Activated CD8-positive, alpha-beta memory T cell treated with anti-CD3 and anti-CD28 coated beads, Interleukin-2, amount 50 U/mL, for 48 hours (primary cell): Measurements from ENCODE around the gene PRKN.

Experiments
- DNase-seq: peaks from one replicate; pipeline ENCODE4 v3.0.0-alpha.2; 2020

Gene PRKN

DNA sequence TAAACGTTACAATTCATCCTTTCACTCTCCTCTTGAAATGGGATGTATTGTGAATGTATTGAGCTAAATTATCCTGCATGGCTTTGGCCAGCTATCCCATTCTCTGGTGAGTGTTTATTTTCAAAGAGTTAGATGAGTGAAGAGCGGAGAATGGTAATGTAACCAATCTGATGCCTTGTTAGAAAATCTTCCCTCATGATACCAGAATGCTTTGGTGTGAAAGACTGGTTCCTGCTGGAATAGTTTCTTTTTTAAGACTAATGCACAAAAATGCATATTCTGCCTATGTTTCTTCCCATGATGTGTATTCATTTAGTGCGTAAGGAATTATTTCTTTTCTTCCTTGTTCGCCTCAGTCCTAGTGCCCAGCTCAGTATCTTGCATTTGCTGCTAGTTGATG is 506.7 kb downstream of the PRKN start:
- no peak for DNase-seq

DNA sequence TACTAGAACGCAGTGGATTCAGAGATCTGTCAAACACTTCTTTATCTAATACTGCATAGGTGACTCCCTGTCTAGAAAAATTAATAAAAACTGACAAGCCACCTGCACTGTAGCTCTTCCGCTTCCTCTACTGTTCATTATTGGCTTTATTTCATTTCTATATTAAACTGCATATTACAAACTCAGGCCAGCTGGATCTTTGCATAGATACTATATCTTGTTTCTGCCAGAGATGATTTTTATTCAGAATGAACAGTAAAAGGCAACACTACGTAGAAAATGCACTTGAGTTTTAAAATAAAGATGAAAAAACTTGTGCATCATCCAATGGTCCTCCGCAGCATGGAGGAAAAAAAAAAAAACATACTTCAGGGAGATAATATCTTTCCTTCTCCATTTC is 508.3 kb downstream of the PRKN start:
- no peak for DNase-seq

- DNase-seq, result no peak
These were observed 509.6 kb downstream of the PRKN start for GRCh38 chr6:162217811-162218493.

DNA sequence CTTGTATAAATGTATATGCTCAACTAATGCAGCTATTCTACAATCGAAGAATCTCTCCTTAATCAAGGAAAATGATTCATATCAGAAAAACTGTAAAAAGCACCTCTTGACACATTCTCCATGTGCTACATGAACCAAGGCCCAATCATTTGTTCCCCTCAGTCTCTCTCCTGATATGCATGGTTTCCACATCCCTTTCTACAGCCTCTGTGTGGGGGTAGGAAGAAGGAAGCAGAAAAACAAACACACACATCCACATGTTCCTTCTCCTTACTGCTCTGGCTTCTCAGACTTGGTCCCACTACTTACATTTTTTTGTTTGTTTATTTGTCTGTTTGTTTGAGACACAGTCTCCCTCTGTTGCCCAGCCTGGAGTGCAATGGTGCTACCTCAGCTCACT is 510.5 kb downstream of the PRKN start:
- no peak for DNase-seq

GRCh38 chr6:162211777-162212176 is 515.8 kb downstream of the PRKN start:
- DNase-seq, result no peak

DNA sequence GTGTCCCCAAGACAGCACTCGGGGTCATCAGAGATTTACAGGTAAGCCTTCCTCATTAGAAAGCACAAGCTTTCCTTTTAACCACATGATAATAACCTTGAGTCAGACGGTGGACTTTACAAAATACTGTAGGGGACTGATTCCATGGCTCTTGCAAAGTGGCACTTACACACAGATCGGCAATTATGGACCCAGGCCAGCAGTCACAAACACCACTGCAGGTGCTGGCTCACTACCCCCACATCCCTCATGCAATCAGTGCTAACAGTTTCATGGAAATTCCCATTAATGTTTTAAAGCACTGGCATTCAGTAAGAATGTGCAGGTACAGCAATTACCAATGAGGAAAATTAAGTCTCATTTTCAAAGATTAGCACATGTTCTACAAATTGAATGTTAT is 516.5 kb downstream of the PRKN start:
- DNase-seq, result no peak

DNA sequence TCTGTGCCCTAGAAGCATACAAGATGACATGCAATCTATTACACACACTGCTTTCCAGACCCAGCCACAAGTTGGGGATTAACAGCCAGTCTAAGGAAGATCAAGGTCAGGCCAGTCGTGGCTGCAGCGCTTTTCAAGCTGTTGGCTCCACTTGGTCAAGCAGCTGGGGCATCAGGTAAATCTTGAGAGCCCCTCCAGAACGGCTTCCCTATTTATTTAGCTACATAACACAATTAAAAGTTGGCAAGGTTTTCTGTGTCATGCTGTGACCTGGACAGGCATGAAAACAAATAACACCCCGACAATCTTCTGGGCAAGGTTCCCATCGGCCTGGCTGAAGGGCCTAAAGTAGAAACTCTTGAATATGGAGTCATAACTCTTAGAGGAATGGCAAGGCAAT is 524.3 kb downstream of the PRKN start:
- no peak for DNase-seq

- no peak for DNase-seq
These were observed 526.4 kb downstream of the PRKN start for GRCh38 chr6:162200945-162201690.

GRCh38 chr6:162200041-162200440 is 527.5 kb downstream of the PRKN start:
- no peak for DNase-seq

- DNase-seq, result no peak
These were observed 528.6 kb downstream of the PRKN start for GRCh38 chr6:162198925-162199324.

DNA sequence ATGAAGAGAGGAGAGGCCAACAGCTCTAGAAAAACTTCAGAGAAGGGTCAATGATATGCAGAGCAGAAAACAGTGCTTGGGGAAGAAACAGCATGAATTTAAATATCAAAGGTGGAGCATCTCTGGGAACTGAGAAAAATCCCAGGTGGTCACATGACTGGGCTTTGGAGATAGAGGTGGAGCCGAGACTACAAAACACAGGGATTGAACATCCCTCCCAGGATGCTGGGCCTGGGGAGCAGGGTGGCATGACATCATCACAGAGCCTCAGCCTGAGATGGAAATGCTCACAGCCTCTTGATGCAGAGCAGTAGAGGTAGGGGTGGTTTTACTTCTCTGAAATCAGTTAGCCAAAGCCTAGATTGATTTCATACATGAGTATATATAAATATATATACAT is 529.5 kb downstream of the PRKN start:
- no peak for DNase-seq

- no peak for DNase-seq
These were observed 532.1 kb downstream of the PRKN start for GRCh38 chr6:162195441-162195840.

GRCh38 chr6:162190981-162191380 is 536.6 kb downstream of the PRKN start:
- DNase-seq, result no peak

- no peak for DNase-seq
These were observed 540.2 kb downstream of the PRKN start for GRCh38 chr6:162187168-162187935.

- DNase-seq, result no peak
These were observed 543.1 kb downstream of the PRKN start for GRCh38 chr6:162184465-162184864.

DNA sequence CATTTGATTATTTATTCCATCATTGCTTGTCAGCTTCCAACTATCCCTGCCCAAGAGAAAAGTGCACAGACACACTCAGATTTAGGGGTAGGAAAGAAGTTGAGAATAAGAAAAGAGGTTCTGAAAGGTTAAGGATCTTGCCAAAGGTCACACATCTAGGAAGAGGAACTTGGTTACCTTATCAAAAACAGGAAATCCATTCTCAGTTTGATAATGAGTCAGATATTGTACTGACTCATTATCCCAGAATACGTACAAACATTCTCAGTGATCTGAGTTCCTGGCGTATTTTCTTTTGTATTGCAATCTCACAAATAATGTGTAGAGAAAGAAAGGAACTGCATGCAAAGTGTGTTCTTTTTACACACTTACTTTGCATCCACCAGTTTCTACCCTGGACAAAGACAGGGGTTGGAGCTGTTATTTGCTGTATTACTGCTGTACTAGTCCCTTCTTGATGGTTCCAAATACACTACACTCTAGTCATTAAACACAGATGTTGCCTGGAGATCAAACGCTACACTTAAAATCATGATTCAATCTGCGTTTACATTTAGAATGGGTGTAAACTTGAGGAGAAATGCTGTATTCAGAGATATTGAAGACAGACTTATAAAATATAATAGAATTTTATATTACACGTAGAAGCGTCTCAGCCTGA is 545.7 kb downstream of the PRKN start:
- DNase-seq, result no peak

- no peak for DNase-seq
These were observed 546.5 kb downstream of the PRKN start for GRCh38 chr6:162181111-162181510.

DNA sequence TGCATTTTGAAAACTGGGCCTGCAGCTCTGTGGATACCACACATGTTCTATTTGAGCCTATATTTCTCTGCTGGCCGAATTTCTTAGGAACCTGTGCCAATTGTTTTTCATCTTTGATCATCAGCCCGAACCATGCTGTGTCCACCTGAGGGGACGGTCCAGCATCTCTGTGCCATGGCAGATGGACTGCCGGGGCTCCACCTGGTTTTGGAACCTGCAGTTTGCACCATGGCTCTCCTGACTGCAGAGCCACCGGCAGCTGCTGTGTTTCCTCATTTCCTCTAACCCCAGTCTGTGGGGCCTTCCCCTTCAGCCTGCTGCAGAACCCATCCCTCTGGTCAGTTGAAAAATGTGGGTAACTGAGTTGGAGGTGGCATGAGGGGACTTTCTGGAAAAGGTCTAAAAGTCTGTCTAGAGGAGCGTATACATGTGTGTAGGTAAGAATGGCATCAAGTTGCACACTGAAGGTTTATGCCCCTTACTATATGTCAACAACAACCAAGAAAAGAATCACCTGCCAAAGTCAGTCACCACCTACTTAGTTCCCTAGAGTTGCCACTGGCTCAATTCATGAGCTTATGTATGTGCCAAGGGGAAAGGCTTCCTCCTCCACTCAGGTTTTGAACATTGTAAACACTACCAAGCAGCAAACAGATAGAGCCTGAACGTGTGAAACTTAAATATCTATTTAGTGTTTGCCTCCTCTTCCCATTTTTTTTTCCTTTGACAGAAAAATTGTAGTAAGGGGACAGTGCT is 548.2 kb downstream of the PRKN start:
- DNase-seq, result no peak

DNA sequence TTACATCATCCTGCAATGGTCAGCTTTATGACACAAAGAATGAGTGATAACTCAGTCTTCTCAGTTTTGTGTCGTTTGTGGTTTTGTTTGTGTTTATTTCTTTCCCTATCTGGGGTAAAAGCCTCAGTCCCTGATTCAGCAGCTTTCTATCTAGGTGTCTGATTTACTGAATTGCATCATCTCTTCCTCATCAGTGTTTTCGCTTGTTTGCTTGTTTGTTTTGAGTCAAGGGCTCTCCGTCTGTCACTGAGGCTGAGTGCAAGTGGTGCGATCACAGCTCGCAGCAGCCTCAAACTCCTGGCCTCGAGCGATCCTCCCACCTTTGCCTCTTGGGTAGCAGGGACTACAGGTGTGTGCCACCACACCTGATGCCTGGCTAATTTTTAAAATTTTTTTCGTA is 548.9 kb downstream of the PRKN start:
- DNase-seq, result no peak

DNA sequence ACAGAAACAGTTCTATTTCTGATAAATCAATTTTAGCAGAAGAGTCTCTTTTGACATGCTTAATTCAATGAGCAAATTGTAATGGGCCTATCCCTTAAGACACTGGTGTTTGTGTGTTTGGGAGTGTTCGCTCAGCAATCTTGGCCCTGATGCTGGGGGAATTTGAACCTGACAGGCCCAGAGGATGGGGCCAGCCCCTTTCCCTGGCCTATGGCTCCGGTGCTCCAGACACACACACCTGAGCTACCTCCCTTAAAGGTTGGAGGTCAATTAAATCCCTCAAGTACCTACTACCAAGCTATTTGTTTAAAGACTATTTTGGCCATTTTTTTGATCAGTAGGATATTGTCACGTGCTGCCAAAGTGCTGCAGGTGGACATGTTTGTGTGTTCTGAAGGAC is 549.3 kb downstream of the PRKN start:
- no peak for DNase-seq

DNA sequence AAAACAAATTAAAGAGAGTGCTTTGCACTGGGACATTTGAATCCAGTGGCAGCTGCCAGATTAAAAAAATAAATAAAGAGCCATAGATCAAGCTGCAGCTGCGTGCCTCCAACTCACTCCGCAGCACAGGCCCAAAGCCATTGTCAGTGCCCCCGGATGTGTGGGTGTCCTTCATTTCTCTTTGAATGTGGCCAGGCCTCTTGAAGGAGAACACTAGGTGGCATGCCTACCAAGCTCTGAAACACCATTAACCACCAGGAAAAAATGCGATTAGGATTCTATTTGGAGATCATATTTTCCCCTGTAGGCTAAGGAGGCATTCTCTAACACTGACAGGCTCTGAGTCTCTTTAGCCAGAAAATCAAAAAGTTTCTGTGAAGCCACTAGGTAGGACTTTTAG is 549.8 kb downstream of the PRKN start:
- no peak for DNase-seq

- no peak for DNase-seq
These were observed 554.1 kb downstream of the PRKN start for GRCh38 chr6:162173466-162173865.

DNA sequence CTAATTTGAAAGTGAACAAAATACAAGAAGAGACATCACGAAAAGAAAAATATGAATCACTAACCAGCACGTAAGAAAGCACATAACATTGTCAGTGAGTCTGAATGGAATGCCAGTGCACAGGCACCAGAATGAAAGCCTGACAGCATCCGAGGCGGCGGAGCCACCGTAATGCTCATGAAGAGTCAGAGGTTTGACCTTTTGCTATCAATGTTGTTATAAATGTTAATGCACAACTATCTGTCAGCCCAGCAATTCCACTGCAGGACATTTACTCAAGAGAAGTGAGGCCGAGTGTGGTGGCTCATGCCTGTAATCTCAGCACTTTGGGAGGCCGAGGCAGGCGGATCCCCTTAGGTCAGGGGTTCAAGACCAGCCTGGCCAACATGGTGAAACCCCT is 562.1 kb downstream of the PRKN start:
- no peak for DNase-seq
